GM12892 (cell line): Measurements from ENCODE around the gene YPEL3.

Experiments used
- POLR2A ChIP-seq: IDR thresholded peaks from 2 replicates; pipeline ENCODE4 v1.6.1; 2011; ENCODE audit warnings: low read depth, low read length, control low read depth
- POLR2AphosphoS5 ChIP-seq: IDR thresholded peaks from 2 replicates; pipeline ENCODE4 v1.6.1; 2011; ENCODE audit warnings: low read depth, low read length, control low read depth
- TAF1 ChIP-seq: IDR thresholded peaks from 2 replicates; pipeline ENCODE4 v1.6.1; 2011; ENCODE audit warnings: low read depth, mild to moderate bottlenecking, control low read depth, low read length, borderline replicate concordance

DNA sequence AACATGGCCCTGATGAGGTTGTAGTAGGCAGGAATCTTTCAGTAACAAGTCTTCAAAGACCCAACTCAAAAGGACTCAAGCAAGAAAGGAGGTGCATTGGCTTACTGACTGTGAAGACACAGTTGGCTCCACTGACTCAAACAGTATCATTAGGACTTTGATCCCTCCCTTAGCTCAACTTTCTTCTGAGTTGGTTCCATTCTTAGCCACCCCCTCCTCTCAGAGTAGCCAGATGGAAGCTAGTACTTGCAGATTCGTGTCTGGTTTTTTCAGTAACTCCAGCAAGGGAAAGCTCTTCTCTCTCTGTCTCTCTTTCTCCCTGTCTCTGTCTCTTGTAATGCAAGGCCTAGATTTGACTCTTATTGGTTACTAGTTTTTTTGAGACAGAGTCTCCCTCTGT, 32.0 kb upstream of the YPEL3 start:
- TF ChIP-seq POLR2A: no peak
- no peak for TF ChIP-seq POLR2AphosphoS5
- TF ChIP-seq TAF1: no peak
